Breast epithelium (tissue), 3 donors: ENCODE results near the gene EPHA3.

Source experiments
- POLR2A ChIP-seq: fragments of 450-650 bp; IDR thresholded peaks from one replicate; pipeline ENCODE4 v1.6.1; 2016; ENCODE audit warnings: antibody characterized with exemption, mild to moderate bottlenecking, moderate library complexity
- TF ChIP-seq, protein P1 (sequence below), 3 donors: fragments of 450-650 bp; IDR thresholded peaks; one replicate each; pipeline ENCODE4 v1.5.1; 2016 to 2017; ENCODE audit warnings: antibody characterized with exemption in 3 of 3, mild to moderate bottlenecking in 3 of 3, moderate library complexity in 3 of 3

DNA sequence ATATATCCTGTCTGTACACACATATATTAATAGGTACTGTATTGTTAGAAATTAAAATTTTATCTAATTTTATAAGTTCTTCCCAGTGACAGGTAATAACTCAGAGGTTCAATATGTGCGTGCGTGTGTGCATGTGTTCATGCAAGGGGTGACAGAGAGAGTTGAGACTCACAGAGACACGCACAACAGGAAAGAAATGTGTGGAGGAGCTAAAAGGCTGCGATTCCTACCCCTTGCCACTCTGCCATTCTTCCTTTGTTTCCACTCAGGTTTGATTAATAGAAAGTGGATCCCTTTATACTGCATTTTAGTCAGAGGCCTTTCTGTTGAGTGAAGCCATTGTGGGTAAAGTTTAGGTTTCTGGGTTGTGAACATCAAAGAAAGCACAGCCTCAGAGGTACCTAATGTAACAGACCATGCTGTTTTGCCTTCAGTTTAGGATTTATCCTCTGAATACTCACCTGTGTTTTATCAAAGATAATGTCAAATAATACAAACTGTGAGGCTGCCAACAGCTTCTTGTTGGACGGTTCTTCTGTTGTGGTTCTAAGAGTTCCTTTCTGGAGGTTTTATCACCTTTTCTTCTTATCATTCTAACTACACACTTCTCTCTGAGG, 182.3 kb downstream of the EPHA3 start:
- no peak for TF ChIP-seq POLR2A
- TF ChIP-seq, protein P1, sequence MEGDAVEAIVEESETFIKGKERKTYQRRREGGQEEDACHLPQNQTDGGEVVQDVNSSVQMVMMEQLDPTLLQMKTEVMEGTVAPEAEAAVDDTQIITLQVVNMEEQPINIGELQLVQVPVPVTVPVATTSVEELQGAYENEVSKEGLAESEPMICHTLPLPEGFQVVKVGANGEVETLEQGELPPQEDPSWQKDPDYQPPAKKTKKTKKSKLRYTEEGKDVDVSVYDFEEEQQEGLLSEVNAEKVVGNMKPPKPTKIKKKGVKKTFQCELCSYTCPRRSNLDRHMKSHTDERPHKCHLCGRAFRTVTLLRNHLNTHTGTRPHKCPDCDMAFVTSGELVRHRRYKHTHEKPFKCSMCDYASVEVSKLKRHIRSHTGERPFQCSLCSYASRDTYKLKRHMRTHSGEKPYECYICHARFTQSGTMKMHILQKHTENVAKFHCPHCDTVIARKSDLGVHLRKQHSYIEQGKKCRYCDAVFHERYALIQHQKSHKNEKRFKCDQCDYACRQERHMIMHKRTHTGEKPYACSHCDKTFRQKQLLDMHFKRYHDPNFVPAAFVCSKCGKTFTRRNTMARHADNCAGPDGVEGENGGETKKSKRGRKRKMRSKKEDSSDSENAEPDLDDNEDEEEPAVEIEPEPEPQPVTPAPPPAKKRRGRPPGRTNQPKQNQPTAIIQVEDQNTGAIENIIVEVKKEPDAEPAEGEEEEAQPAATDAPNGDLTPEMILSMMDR (IDR thresholded peaks at IDR 0.05): no peak
